ENCODE data around the gene MUC5AC. TPM values are rescaled to one million over a fixed set of nuclear protein-coding genes. Genes with fewer than 3 reads are reported as not detected.
"Not testable (repeated sequence)": the region's sequence is repeated elsewhere in the genome, so short reads cannot be mapped to it uniquely, and the experiment has no call there.

The MUC5AC gene
- total RNA-seq, 1 donor from 2014 or later = not detected

DNA sequence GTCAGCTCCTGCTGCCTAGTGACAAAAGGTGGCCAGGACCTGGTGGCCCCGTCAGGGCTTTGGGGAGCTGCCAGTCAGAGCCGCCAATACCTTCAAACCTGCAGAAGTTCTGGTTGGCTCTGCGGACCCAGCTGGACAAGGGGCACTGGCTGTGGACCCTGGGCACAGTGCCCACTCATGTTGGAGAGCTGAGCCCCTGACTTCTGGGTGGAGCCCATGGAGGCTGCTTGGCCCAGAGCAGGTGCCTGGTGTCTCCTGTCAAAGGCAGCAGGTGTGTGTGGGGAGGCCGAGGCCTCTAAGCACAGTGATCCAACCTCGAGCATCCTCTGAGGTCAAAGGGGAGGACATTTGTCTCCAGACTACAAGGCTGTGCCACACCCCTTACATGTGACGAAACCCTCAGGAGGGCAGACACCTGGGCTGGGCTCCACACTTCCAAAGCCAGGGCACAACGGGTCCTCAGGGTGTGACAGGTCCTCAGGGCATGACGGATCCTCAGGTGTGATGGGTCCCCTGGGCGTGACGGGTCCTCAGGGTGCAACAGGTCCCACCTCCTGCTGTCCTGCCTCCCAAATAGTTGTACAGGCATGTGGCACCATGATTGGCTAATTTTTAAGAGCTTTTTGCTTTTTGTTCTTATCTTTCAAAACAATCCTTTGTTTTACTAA is 46.1 kb upstream of the MUC5AC start:
- Histone ChIP-seq H3K36me3 (no peaks in the 10 kb centered on the region), H3K4me1 (no peaks in the 10 kb centered on the region), H3K4me3 (no peak overlapping the region), H3K9me3 (no peaks in the 10 kb centered on the region), H3K27ac (no peak overlapping the region), H3K27me3 (no peaks in the 10 kb centered on the region)
- intact Hi-C loops (cut with DNase I) = no loop called here
- TF ChIP-seq POLR2AphosphoS5 (IDR thresholded peaks at IDR 0.05; ENCODE audit: insufficient read depth in 1 of 2, low read depth in 1 of 2) = no peak
- TF ChIP-seq, protein P1, sequence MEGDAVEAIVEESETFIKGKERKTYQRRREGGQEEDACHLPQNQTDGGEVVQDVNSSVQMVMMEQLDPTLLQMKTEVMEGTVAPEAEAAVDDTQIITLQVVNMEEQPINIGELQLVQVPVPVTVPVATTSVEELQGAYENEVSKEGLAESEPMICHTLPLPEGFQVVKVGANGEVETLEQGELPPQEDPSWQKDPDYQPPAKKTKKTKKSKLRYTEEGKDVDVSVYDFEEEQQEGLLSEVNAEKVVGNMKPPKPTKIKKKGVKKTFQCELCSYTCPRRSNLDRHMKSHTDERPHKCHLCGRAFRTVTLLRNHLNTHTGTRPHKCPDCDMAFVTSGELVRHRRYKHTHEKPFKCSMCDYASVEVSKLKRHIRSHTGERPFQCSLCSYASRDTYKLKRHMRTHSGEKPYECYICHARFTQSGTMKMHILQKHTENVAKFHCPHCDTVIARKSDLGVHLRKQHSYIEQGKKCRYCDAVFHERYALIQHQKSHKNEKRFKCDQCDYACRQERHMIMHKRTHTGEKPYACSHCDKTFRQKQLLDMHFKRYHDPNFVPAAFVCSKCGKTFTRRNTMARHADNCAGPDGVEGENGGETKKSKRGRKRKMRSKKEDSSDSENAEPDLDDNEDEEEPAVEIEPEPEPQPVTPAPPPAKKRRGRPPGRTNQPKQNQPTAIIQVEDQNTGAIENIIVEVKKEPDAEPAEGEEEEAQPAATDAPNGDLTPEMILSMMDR (IDR thresholded peaks at IDR 0.05) = no peak
- no peak for TF ChIP-seq POLR2A (IDR thresholded peaks at IDR 0.05)
- DNase-seq (ENCODE audit: extremely low spot score in 2 of 2) = no peak

DNA sequence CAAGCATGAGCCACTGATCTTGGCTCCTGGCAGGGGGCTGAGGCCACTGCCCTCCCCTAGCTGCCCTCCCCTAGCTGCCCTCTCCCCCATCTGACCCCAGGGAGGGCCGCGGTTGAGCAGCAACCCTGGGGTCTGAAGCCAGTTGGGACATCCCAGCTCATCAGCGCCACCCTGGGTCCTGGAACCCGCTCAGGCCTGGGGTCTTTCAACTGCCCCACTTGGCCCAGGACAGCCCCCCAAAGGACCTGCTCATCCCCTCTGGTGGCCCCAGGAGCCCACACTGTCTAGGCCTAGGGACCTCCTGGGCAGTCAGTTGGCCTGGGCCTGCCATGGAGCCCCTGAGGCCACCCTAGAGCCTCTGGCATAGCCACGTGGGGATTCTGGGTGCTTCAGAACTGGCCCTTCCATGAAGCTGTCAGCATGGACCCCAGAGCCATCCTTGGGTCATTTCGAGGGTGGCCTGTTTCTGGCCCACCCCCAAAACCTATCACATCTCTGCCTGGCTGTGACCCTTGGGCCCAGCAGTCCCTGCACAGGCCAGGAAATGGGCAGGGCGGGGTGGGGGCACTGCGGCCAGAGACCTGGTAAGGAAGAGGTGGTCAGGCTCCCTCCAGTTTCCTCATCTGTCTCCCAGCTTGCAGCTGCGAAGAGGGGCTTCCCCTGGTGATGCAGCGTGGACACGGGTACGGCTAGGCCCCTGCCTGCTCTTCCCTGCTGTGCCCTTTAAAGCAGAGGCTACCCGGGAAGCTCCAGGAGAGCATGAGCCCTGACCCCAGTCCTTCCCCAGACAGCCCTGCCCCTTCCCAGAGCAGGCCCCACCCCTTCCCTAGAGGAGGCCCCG is 45.2 kb upstream of the MUC5AC start:
- no peaks in the 10 kb centered on the region for H3K4me1 ChIP-seq
- no peak for TF ChIP-seq POLR2A (IDR thresholded peaks at IDR 0.05)
- no peak for TF ChIP-seq POLR2AphosphoS5 (IDR thresholded peaks at IDR 0.05; ENCODE audit: insufficient read depth in 1 of 2, low read depth in 1 of 2)
- TF ChIP-seq, protein P1 (IDR thresholded peaks at IDR 0.05) = no peak

DNA sequence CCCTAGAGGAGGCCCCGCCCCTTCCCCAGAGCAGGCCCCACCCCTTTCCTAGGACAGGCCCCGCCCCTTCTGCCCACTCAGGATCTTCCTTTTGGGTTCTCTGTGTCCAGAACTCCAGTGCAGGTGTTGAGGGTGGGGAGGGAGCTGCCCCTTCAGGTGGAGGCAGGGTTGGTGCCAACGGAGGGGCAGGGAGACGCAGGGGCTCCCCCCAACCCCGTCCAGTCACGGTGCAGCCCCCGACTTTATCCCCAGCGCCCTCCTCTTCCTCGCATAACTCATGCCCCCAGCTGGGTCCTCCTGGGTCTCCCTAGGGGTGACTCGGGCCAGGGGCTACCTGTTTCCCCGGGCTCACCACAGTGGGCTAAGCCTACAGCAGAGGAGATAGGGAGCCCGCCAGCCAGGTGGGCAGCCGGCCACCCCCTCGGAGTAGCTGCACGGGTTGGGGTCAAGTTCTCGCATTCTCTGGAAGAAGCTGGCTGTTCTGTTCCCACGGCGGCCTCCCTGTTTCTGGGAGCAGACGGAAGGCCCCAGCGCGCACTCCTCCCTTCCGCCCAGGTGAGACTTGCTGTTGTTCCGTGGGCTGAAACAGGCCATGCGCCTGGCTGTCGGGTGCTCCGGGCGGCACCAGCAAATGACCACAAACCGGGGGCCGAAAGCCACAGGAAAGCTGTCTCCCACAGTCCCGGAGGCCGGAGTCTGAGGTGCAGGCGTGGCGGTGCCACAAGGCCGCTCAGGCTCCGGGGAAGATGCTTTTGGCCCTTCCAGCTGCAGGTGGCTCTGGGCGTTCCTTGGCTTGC is 44.1 kb upstream of the MUC5AC start:
- Histone ChIP-seq H3K27ac (no peak overlapping the region), H3K27me3 (no peaks in the 10 kb centered on the region), H3K4me3 (no peak overlapping the region), H3K9me3 (no peaks in the 10 kb centered on the region), H3K36me3 (no peaks in the 10 kb centered on the region), H3K4me1 (no peaks in the 10 kb centered on the region)
- intact Hi-C loops (cut with DNase I) = no loop called here
- TF ChIP-seq, protein P1 (IDR thresholded peaks at IDR 0.05) = no peak
- TF ChIP-seq POLR2A (IDR thresholded peaks at IDR 0.05) (no peak), POLR2AphosphoS5 (IDR thresholded peaks at IDR 0.05; ENCODE audit: insufficient read depth in 1 of 2, low read depth in 1 of 2) (no peak)
- DNase-seq (ENCODE audit: extremely low spot score in 2 of 2) = no peak

More for the DNA sequence above, 45.2 kb upstream of the MUC5AC start:
- DNase-seq (ENCODE audit: extremely low spot score in 2 of 2) = no peak
- no peak overlapping the region for H3K4me3 ChIP-seq
- no peaks in the 10 kb centered on the region for H3K36me3 ChIP-seq
- H3K9me3 ChIP-seq = no peaks in the 10 kb centered on the region
- intact Hi-C loops (cut with DNase I) = no loop called here
- H3K27ac ChIP-seq = no peak overlapping the region
- H3K27me3 ChIP-seq = no peaks in the 10 kb centered on the region

DNA sequence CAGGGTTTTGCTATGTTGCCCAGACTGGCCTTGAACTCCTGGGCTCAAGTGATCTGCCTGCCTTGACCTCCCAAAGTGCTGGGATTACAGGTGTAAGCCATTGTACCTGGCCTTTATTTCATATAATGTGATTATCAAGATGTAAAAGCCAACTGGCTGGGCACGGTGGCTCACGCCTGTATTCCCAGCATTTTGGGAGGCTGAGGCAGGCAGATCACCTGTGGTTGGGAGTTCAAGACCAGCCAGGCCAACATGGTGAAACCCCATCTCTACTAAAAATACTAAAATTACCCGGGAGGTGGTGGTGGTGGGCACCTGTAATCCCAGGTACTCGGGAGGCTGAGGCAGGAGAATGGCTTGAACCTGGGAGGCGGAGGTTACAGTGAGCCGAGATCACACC is 42.5 kb upstream of the MUC5AC start:
- H3K9me3 ChIP-seq; H3K36me3 ChIP-seq; DNase-seq (ENCODE audit: extremely low spot score in 2 of 2); intact Hi-C loops (cut with DNase I); H3K4me3 ChIP-seq; H3K27me3 ChIP-seq; H3K27ac ChIP-seq; H3K4me1 ChIP-seq: not testable (repeated sequence)

DNA sequence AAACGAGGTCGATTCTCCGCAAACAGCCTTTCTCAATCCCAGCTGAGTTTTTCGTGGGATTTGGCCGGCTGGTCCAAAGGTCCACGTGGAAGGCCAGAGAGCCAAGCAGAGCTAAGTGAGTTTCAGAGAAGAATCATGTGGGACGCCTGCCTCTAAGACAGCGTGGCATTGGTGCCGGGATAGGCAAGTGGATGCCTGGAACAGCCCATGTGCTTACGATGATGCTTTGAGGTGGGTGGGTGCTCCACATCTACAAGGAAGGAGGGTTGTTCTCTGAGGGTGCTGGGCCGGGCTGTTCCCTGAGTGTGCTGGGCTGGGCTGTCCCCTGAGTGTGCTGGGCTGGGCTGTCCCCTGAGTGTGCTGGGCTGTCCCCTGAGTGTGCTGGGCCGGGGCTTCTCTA is 41.6 kb upstream of the MUC5AC start:
- intact Hi-C loops (cut with DNase I) = no loop called here
- no peak for DNase-seq (ENCODE audit: extremely low spot score in 2 of 2)
- Histone ChIP-seq H3K27ac (no peak overlapping the region), H3K27me3 (no peaks in the 10 kb centered on the region), H3K36me3 (no peaks in the 10 kb centered on the region), H3K9me3 (no peaks in the 10 kb centered on the region), H3K4me1 (no peaks in the 10 kb centered on the region), H3K4me3 (no peak overlapping the region)
- TF ChIP-seq POLR2A (IDR thresholded peaks at IDR 0.05) = no peak
- TF ChIP-seq, protein P1 (IDR thresholded peaks at IDR 0.05) = no peak
- TF ChIP-seq POLR2AphosphoS5 (IDR thresholded peaks at IDR 0.05; ENCODE audit: insufficient read depth in 1 of 2, low read depth in 1 of 2) = no peak
